Measurements from ENCODE around the gene FAM47E. TPM values are rescaled to one million over a fixed set of nuclear protein-coding genes. Genes with fewer than 3 reads are reported as not detected.

FAM47E gene
- total and polyA plus RNA-seq, 2 donors (not counting 1 experiment from before 2014, with no cell fraction given): 0.15 to 1.3 TPM

- Histone ChIP-seq H3K4me1 (ENCODE audit: control insufficient read depth in 2 of 2, insufficient read depth in 2 of 2, low read length in 2 of 2) (no peaks in the 10 kb centered on the region), H3K9me3 (ENCODE audit: control extremely low read depth in 1 of 3, control insufficient read depth in 2 of 3, insufficient read depth in 1 of 3, low read length in 2 of 3) (peaks cover 0 to 18% (median 4%) of the 10 kb centered on the region in 3 donors), H3K27me3 (replicated peaks in 1 of 4; ENCODE audit: control extremely low read depth in 1 of 4, control insufficient read depth in 3 of 4, insufficient read depth in 4 of 4, low read length in 3 of 4) (peaks cover 0 to 5% (median 0%) of the 10 kb centered on the region in 4 experiments), H3K36me3 (replicated peaks in 1 of 2; ENCODE audit: control extremely low read depth in 1 of 2, control insufficient read depth in 1 of 2, extremely low read depth in 1 of 2, insufficient read depth in 2 of 2, low read length in 1 of 2) (no peaks in the 10 kb centered on the region), H3K27ac (ENCODE audit: low read length in 2 of 2) (no peak overlapping the region), H4K20me1 (ENCODE audit: control insufficient read depth, insufficient read depth, low read length, poor library complexity, severe bottlenecking) (no peaks in the 10 kb centered on the region), H3K4me2 (replicated peaks; ENCODE audit: low read depth, low read length, poor library complexity, severe bottlenecking) (no peak overlapping the region), H3K9ac (ENCODE audit: low read length) (no peak overlapping the region), H3K79me2 (ENCODE audit: control insufficient read depth, insufficient read depth, low read length) (no peaks in the 10 kb centered on the region), H2AFZ (ENCODE audit: insufficient read depth, low read depth, low read length, poor library complexity, severe bottlenecking) (no peak overlapping the region), H3K4me3 (ENCODE audit: control extremely low read depth in 1 of 5, extremely low read depth in 1 of 5, insufficient read depth in 1 of 5, low read depth in 2 of 5, low read length in 4 of 5) (no peak overlapping the region)
- no peak overlapping the region for H3K4me3 Mint-ChIP-seq
- CTCF ChIA-PET: no interaction called here
- no peaks in the 10 kb centered on the region for H3K4me1 Mint-ChIP-seq
- ATAC-seq (ENCODE audit: low read depth) (no peak), DNase-seq (no peak)
- H3K9me3 Mint-ChIP-seq (ENCODE audit: insufficient read depth): peaks cover 8% of the 10 kb centered on the region
- H3K27ac Mint-ChIP-seq: no peak overlapping the region
- peaks cover 7% of the 10 kb centered on the region for H3K27me3 Mint-ChIP-seq
- 95% methylated on average over 12 of the region's 14 CpGs for WGBS (ENCODE audit: insufficient coverage)
- no peak for TF ChIP-seq CTCF (IDR thresholded peaks at IDR 0.05)
- no peak for TF ChIP-seq EZH2 (IDR thresholded peaks at IDR 0.05; ENCODE audit: borderline replicate concordance, insufficient read depth, low read depth, low read length, poor library complexity, severe bottlenecking)
- POLR2A ChIA-PET: no interaction called here
- intact Hi-C loops (cut with micrococcal nuclease): no loop called here
Measured at GRCh38 chr4:76233967-76234678, 17.4 kb upstream of the FAM47E start.

GRCh38 chr4:76234679-76235044, 16.9 kb upstream of the FAM47E start:
- H3K4me2 ChIP-seq (replicated peaks; ENCODE audit: low read depth, low read length, poor library complexity, severe bottlenecking): no peak overlapping the region
- CTCF ChIA-PET: no interaction called here
- DNase-seq (no peak), ATAC-seq (ENCODE audit: low read depth) (no peak)
- WGBS (ENCODE audit: insufficient coverage): 98% methylated on average over 4 of the region's 5 CpGs
- H3K9ac ChIP-seq (ENCODE audit: low read length): no peak overlapping the region
- no peak overlapping the region for H3K4me3 Mint-ChIP-seq
- POLR2A ChIA-PET: no interaction called here
- H3K27me3 Mint-ChIP-seq: peaks cover 1% of the 10 kb centered on the region
- H3K9me3 Mint-ChIP-seq (ENCODE audit: insufficient read depth): peaks cover 10% of the 10 kb centered on the region
- peaks cover 0 to 4% (median 0%) of the 10 kb centered on the region in 4 experiments for H3K27me3 ChIP-seq (replicated peaks in 1 of 4; ENCODE audit: control extremely low read depth in 1 of 4, control insufficient read depth in 3 of 4, insufficient read depth in 4 of 4, low read length in 3 of 4)
- H3K27ac ChIP-seq (ENCODE audit: low read length in 2 of 2): no peak overlapping the region
- H3K4me1 ChIP-seq (ENCODE audit: control insufficient read depth in 2 of 2, insufficient read depth in 2 of 2, low read length in 2 of 2): no peaks in the 10 kb centered on the region
- H3K4me1 Mint-ChIP-seq: no peaks in the 10 kb centered on the region
- no peaks in the 10 kb centered on the region for H3K79me2 ChIP-seq (ENCODE audit: control insufficient read depth, insufficient read depth, low read length)
- H2AFZ ChIP-seq (ENCODE audit: insufficient read depth, low read depth, low read length, poor library complexity, severe bottlenecking): no peak overlapping the region
- no peaks in the 10 kb centered on the region for H4K20me1 ChIP-seq (ENCODE audit: control insufficient read depth, insufficient read depth, low read length, poor library complexity, severe bottlenecking)
- intact Hi-C loops (cut with micrococcal nuclease): no loop called here
- no peak overlapping the region for H3K27ac Mint-ChIP-seq
- H3K36me3 ChIP-seq (replicated peaks in 1 of 2; ENCODE audit: control extremely low read depth in 1 of 2, control insufficient read depth in 1 of 2, extremely low read depth in 1 of 2, insufficient read depth in 2 of 2, low read length in 1 of 2): no peaks in the 10 kb centered on the region
- peaks cover 0 to 13% (median 1%) of the 10 kb centered on the region in 3 donors for H3K9me3 ChIP-seq (ENCODE audit: control extremely low read depth in 1 of 3, control insufficient read depth in 2 of 3, insufficient read depth in 1 of 3, low read length in 2 of 3)
- TF ChIP-seq CTCF (IDR thresholded peaks at IDR 0.05) (no peak), EZH2 (IDR thresholded peaks at IDR 0.05; ENCODE audit: borderline replicate concordance, insufficient read depth, low read depth, low read length, poor library complexity, severe bottlenecking) (no peak)
- H3K4me3 ChIP-seq (ENCODE audit: control extremely low read depth in 1 of 5, extremely low read depth in 1 of 5, insufficient read depth in 1 of 5, low read depth in 2 of 5, low read length in 4 of 5): no peak overlapping the region
